Smooth muscle cell (in vitro differentiated cells): Measurements from ENCODE around the gene FMNL2. TPM values are rescaled to one million over a fixed set of nuclear protein-coding genes. Genes with fewer than 3 reads are reported as not detected.

Experiments
- DNase-seq: peaks from one replicate; lab custom pipeline; 2025; ENCODE audit not compliant: unreplicated experiment; lab: John Stamatoyannopoulos, UW
- H2AFZ ChIP-seq: fragments of 200-600 bp; sonication (generic); 2 replicates; pipeline ENCODE4 v1.6.0; 2016; ENCODE audit warnings: antibody characterized with exemption, low read depth, mild to moderate bottlenecking
- H3F3A ChIP-seq: fragments of 200-600 bp; sonication (generic); 2 replicates; pipeline ENCODE4 v1.6.0; 2017; ENCODE audit warnings: antibody characterized with exemption, low read depth
- H3K27ac ChIP-seq: fragments of 200-600 bp; sonication (generic); 2 replicates; pipeline ENCODE4 v1.5.1; 2016; ENCODE audit warnings: low read depth, mild to moderate bottlenecking
- H3K27me3 ChIP-seq: fragments of 200-600 bp; sonication (generic); 2 replicates; pipeline ENCODE4 v1.6.1; 2016; ENCODE audit warnings: low read depth, mild to moderate bottlenecking
- H3K36me3 ChIP-seq: fragments of 200-600 bp; sonication (generic); 2 replicates; pipeline ENCODE4 v1.5.1; 2016; ENCODE audit warnings: low read depth
- H3K4me1 ChIP-seq: fragments of 200-600 bp; sonication (generic); 2 replicates; pipeline ENCODE4 v1.5.1; 2016; ENCODE audit warnings: low read depth
- H3K4me2 ChIP-seq: fragments of 200-600 bp; sonication (generic); 2 replicates; pipeline ENCODE4 v1.6.0; 2016; ENCODE audit warnings: mild to moderate bottlenecking
- H3K4me3 ChIP-seq: fragments of 200-600 bp; sonication (generic); 2 replicates; pipeline ENCODE4 v1.5.1; 2016; ENCODE audit warnings: mild to moderate bottlenecking
- H3K79me2 ChIP-seq: fragments of 200-600 bp; sonication (generic); 2 replicates; pipeline ENCODE4 v1.6.0; 2016; ENCODE audit warnings: low read depth, mild to moderate bottlenecking
- H3K9ac ChIP-seq: fragments of 200-600 bp; sonication (generic); 2 replicates; pipeline ENCODE4 v1.6.0; 2016; ENCODE audit warnings: low read depth
- H3K9me3 ChIP-seq: fragments of 200-600 bp; sonication (generic); replicated peaks from 2 replicates; pipeline ENCODE4 v1.5.1; 2016; ENCODE audit warnings: low read depth
- H4K20me1 ChIP-seq: fragments of 200-600 bp; sonication (generic); 2 replicates; pipeline ENCODE4 v1.6.0; 2016; ENCODE audit warnings: low read depth
- WGBS: methylation state at CpG from one replicate; pipeline ENCODE4 v1.1.7; 2016; ENCODE audit warnings: low lambda C conversion rate; 5-methylcytosine and 5-hydroxymethylcytosine counted together
- polyA plus RNA-seq: library from polyadenylated mRNA; unstranded; fragments of >200 nt; fragmentation: Nextera tagmentation; extraction: Ambion mirVana; gene quantifications from 2 replicates; pipeline ENCODE4 v1.2.1, GENCODE V29; 2016
- small RNA-seq: library from RNA; depleted of rRNA; stranded (forward); fragments of <200 nt; gene quantifications from one replicate; pipeline ENCODE3, GENCODE V24; 2014
- total RNA-seq: library from RNA; depleted of rRNA; stranded (reverse); fragments of >200 nt; gene quantifications from 2 replicates; pipeline ENCODE4 v1.2.3, GENCODE V29; 2014
- TF ChIP-seq, protein P1 (sequence below): fragments of 200-600 bp; sonication (generic); IDR thresholded peaks from 2 replicates; pipeline ENCODE4 v1.5.1; 2017; ENCODE audit warnings: borderline replicate concordance, mild to moderate bottlenecking, antibody characterized with exemption; ENCODE audit not compliant: insufficient read depth, poor library complexity, severe bottlenecking

The FMNL2 gene
- total and polyA plus RNA-seq, 2 experiments from 2014 or later = 7.4 to 37.3 TPM

DNA sequence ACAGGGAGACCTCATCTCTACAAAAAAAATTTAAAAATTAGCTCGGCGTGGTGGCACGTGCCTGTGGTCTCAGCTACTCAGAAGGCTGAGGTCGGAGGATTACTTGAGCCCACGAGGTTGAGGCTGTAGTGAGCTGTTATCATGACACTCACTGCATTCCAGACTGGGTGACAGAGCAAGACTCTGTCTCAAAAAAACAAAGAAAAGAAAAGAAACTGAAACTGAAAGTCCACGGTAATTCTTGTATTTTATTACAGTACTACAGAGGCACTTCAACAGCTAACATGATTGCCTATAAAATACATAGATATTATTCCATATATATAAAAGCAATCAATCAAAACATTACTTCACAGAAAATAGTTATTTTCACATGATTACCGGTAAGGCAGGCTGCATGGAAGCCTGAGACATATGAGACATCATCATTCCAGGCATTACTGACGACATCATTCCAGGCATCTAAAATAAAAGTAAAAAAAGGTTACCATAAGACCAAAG, 359.2 kb downstream of the FMNL2 start:
- no peaks in the 10 kb centered on the region for H3K4me1 ChIP-seq
- DNase-seq = no peak

DNA sequence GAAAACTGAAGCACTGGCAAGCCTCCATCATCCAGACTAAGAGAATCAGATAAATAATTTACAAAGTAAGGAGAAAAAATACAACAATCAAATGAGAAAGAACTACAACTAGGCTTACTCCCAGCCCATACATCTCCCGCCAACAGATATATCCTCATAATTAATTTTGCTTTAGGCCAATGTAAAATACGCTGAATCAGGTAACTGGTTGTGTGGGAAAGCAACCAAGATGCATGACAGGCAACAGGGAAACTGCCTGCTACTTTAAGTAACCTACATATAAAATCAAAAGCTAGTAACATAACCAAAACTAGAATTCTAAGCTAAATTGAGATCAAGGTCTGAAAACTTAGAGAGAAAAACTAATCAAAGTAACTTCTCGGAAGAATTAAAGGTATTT, 360.8 kb downstream of the FMNL2 start:
- H3K4me2 ChIP-seq = no peak overlapping the region
- H3F3A ChIP-seq = no peaks in the 10 kb centered on the region
- peak overlapping the region; percentile 98 for H3K27ac ChIP-seq
- H3K27me3 ChIP-seq = no peaks in the 10 kb centered on the region
- WGBS = 99% methylated on average over 3 of the region's 3 CpGs
- peaks cover 8% of the 10 kb centered on the region for H3K36me3 ChIP-seq
- H3K4me3 ChIP-seq = no peak overlapping the region
- no peaks in the 10 kb centered on the region for H3K4me1 ChIP-seq
- no peak overlapping the region for H2AFZ ChIP-seq
- no peak overlapping the region for H3K9ac ChIP-seq
- no peaks in the 10 kb centered on the region for H3K9me3 ChIP-seq
- no peak for DNase-seq
- TF ChIP-seq, protein P1, sequence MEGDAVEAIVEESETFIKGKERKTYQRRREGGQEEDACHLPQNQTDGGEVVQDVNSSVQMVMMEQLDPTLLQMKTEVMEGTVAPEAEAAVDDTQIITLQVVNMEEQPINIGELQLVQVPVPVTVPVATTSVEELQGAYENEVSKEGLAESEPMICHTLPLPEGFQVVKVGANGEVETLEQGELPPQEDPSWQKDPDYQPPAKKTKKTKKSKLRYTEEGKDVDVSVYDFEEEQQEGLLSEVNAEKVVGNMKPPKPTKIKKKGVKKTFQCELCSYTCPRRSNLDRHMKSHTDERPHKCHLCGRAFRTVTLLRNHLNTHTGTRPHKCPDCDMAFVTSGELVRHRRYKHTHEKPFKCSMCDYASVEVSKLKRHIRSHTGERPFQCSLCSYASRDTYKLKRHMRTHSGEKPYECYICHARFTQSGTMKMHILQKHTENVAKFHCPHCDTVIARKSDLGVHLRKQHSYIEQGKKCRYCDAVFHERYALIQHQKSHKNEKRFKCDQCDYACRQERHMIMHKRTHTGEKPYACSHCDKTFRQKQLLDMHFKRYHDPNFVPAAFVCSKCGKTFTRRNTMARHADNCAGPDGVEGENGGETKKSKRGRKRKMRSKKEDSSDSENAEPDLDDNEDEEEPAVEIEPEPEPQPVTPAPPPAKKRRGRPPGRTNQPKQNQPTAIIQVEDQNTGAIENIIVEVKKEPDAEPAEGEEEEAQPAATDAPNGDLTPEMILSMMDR = no peak
- H3K79me2 ChIP-seq = peaks cover 92% of the 10 kb centered on the region
- peaks cover 99% of the 10 kb centered on the region for H4K20me1 ChIP-seq

More for the DNA sequence above, 359.2 kb downstream of the FMNL2 start:
- Histone ChIP-seq H3K27ac (peak overlapping the region; percentile 98), H3K36me3 (peaks cover 8% of the 10 kb centered on the region), H4K20me1 (peaks cover 94% of the 10 kb centered on the region), H3K27me3 (no peaks in the 10 kb centered on the region), H3K9me3 (no peaks in the 10 kb centered on the region), H3K4me3 (peak overlapping the region; percentile 52), H3K4me2 (peak overlapping the region; percentile 80), H2AFZ (peak overlapping the region; percentile 13), H3K9ac (peak overlapping the region; percentile 85), H3F3A (no peaks in the 10 kb centered on the region), H3K79me2 (peaks cover 83% of the 10 kb centered on the region)
- TF ChIP-seq, protein P1 = no peak
- 5% methylated on average over 8 of the region's 8 CpGs for WGBS

DNA sequence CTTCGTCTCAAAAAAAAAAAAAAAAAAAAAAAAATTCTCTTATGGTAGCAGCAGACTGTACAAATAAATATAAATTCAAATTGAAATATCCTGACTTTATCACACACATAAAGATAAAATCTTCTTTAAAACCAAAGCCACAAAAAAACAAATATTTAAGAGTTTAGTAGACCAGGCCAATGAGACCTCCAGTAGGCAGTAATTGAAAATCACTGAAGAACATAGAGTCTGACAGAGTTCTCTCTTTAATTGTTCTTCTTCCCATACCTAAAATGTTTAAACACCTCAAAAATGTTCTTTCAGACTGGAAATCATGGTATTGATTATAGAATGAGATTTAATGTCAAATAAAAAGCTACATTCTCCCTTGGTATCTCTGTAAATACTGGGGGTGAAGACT, 361.5 kb downstream of the FMNL2 start:
- H3K27ac ChIP-seq = no peak overlapping the region
- no peak overlapping the region for H2AFZ ChIP-seq
- no peak overlapping the region for H3K4me3 ChIP-seq
- H3K9ac ChIP-seq = no peak overlapping the region
- TF ChIP-seq, protein P1 = no peak
- H3K9me3 ChIP-seq = no peaks in the 10 kb centered on the region
- peaks cover 92% of the 10 kb centered on the region for H4K20me1 ChIP-seq
- WGBS = no CpG with 5 or more reads among the region's 1 CpG
- H3K36me3 ChIP-seq = peaks cover 8% of the 10 kb centered on the region
- no peak overlapping the region for H3K4me2 ChIP-seq
- no peak for DNase-seq
- H3K79me2 ChIP-seq = peaks cover 92% of the 10 kb centered on the region
- H3F3A ChIP-seq = no peaks in the 10 kb centered on the region
- no peaks in the 10 kb centered on the region for H3K27me3 ChIP-seq
- no peaks in the 10 kb centered on the region for H3K4me1 ChIP-seq

Small RNA genes within 50 kb of the gene (small RNA-seq; reads per million reads assigned to genes)
- 0.21 reads per million for gene AC012443.1

Other genes with a start within 250 kb of the FMNL2 start
- gene CACNB4, start 236.1 kb upstream of the FMNL2 start, total RNA-seq = 1.2 and 1.4 TPM in 2 replicates
- 0.06 and 0.32 TPM in 2 replicates for gene CACNB4, start 236.1 kb upstream of the FMNL2 start, polyA plus RNA-seq
- gene STAM2, start 159.4 kb upstream of the FMNL2 start, total RNA-seq = 58.2 and 59.6 TPM in 2 replicates
- 11.9 and 12.2 TPM in 2 replicates for gene STAM2, start 159.4 kb upstream of the FMNL2 start, polyA plus RNA-seq